GM18505 (cell line): ENCODE results near the gene HEXD.

Experiments used
- ATAC-seq: cut with Tn5 transposase; IDR thresholded peaks from one replicate; pipeline ENCODE4 v1.9.1; 2021; ENCODE audit not compliant: unreplicated experiment
- POLR2A ChIP-seq: IDR thresholded peaks from 4 replicates; pipeline ENCODE4 v1.6.1; 2011; ENCODE audit warnings: borderline replicate concordance; ENCODE audit not compliant: insufficient read depth, insufficient read length; ENCODE audit errors: extremely low read depth

HEXD gene

GRCh38 chr17:82396601-82397435 lies 21.3 kb upstream of the HEXD start:
- no peak for TF ChIP-seq POLR2A

GRCh38 chr17:82397449-82398335 lies 20.5 kb upstream of the HEXD start:
- ATAC-seq: no peak
- no peak for TF ChIP-seq POLR2A

More at GRCh38 chr17:82396601-82397435, 21.3 kb upstream of the HEXD start:
- ATAC-seq: no peak

- TF ChIP-seq POLR2A: no peak
- no peak for ATAC-seq
Measured at GRCh38 chr17:82399041-82399441, 19.1 kb upstream of the HEXD start.

GRCh38 chr17:82399601-82400101 lies 18.5 kb upstream of the HEXD start:
- ATAC-seq: no peak

GRCh38 chr17:82400206-82400605 lies 17.9 kb upstream of the HEXD start:
- ATAC-seq: no peak
- no peak for TF ChIP-seq POLR2A

More at GRCh38 chr17:82399601-82400101, 18.5 kb upstream of the HEXD start:
- no peak for TF ChIP-seq POLR2A

GRCh38 chr17:82400830-82401229 lies 17.3 kb upstream of the HEXD start:
- ATAC-seq: no peak
- no peak for TF ChIP-seq POLR2A

- ATAC-seq: no peak
Measured at GRCh38 chr17:82402865-82403264, 15.3 kb upstream of the HEXD start.

GRCh38 chr17:82403662-82404660 lies 14.2 kb upstream of the HEXD start:
- ATAC-seq: no peak
- no peak for TF ChIP-seq POLR2A

More at GRCh38 chr17:82402865-82403264, 15.3 kb upstream of the HEXD start:
- no peak for TF ChIP-seq POLR2A

- no peak for TF ChIP-seq POLR2A
- ATAC-seq: no peak
Measured at GRCh38 chr17:82405051-82405450, 13.1 kb upstream of the HEXD start.

- TF ChIP-seq POLR2A: no peak
- no peak for ATAC-seq
Measured at GRCh38 chr17:82406131-82406671, 11.9 kb upstream of the HEXD start.

GRCh38 chr17:82407255-82407654 lies 10.9 kb upstream of the HEXD start:
- no peak for TF ChIP-seq POLR2A
- ATAC-seq: no peak

- no peak for ATAC-seq
- no peak for TF ChIP-seq POLR2A
Measured at GRCh38 chr17:82408288-82408937, 9.7 kb upstream of the HEXD start.
